ENCODE results near the gene PCGF3.

GRCh38 chr4:754221-755120 lies 48.8 kb downstream of the PCGF3 start:
- no peak for TF ChIP-seq RAD21 (IDR thresholded peaks at IDR 0.05; ENCODE audit: low read depth)
- TF ChIP-seq TAF1 (IDR thresholded peaks at IDR 0.05; ENCODE audit: low read depth): no peak
- TF ChIP-seq ZBTB7A (IDR thresholded peaks at IDR 0.05; ENCODE audit: low read depth): no peak
- TF ChIP-seq CREB1 (IDR thresholded peaks at IDR 0.05; ENCODE audit: low read depth): no peak
- no peak for TF ChIP-seq CEBPB (IDR thresholded peaks at IDR 0.05)
- no peak for TF ChIP-seq EP300 (IDR thresholded peaks at IDR 0.05; ENCODE audit: borderline replicate concordance)
- TF ChIP-seq, protein P1, sequence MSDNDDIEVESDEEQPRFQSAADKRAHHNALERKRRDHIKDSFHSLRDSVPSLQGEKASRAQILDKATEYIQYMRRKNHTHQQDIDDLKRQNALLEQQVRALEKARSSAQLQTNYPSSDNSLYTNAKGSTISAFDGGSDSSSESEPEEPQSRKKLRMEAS (IDR thresholded peaks at IDR 0.05): no peak
- no peak for TF ChIP-seq TCF12 (IDR thresholded peaks at IDR 0.05; ENCODE audit: low read depth)
- TF ChIP-seq YY1 (IDR thresholded peaks at IDR 0.05; ENCODE audit: low read depth): no peak
- TF ChIP-seq NFIC (IDR thresholded peaks at IDR 0.05): no peak
- TF ChIP-seq FOXM1 (IDR thresholded peaks at IDR 0.05; ENCODE audit: borderline replicate concordance, low read depth): no peak
- TF ChIP-seq REST (IDR thresholded peaks at IDR 0.05; ENCODE audit: low read depth): no peak
- TF ChIP-seq TEAD4 (IDR thresholded peaks at IDR 0.05): no peak
